Activated naive CD4-positive, alpha-beta T cell treated with anti-CD3 and anti-CD28 coated beads, Interleukin-2, amount 50 U/mL, for 72 hours (primary cell): ENCODE results near the gene EPHA5. TPM values are rescaled to one million over a fixed set of nuclear protein-coding genes. Genes with fewer than 3 reads are reported as not detected.

ENCODE experiments used
- ATAC-seq, 2 donors: fragments of 150-1000 bp; cut with Tn5 transposase; 2 replicates each; pipeline ENCODE4 v1.10.0; 2021; ENCODE audit warnings: mild to moderate bottlenecking in 2 of 2, moderate library complexity in 2 of 2
- DNase-seq, 2 donors: peaks; one replicate each; pipeline ENCODE4 v3.0.0; 2021 to 2022; ENCODE audit warnings: low spot score in 2 of 2
- H3K27ac Mint-ChIP-seq, 2 donors: one replicate each; pipeline ENCODE4 v1.8.0; 2022; ENCODE audit warnings: mild to moderate bottlenecking in 2 of 2, mixed read lengths in 2 of 2
- H3K36me3 Mint-ChIP-seq, 2 donors: one replicate each; pipeline ENCODE4 v1.8.0; 2022; ENCODE audit warnings: mixed read lengths in 2 of 2
- H3K9me3 Mint-ChIP-seq, 2 donors: one replicate each; pipeline ENCODE4 v1.8.0; 2022; ENCODE audit warnings: mixed read lengths in 2 of 2
- total RNA-seq, 2 donors: library from RNA; stranded (reverse); gene quantifications; one replicate each; pipeline ENCODE4 v1.2.3, GENCODE V29; 2022

The EPHA5 gene
- total RNA-seq, 2 donors from 2014 or later = not detected

DNA sequence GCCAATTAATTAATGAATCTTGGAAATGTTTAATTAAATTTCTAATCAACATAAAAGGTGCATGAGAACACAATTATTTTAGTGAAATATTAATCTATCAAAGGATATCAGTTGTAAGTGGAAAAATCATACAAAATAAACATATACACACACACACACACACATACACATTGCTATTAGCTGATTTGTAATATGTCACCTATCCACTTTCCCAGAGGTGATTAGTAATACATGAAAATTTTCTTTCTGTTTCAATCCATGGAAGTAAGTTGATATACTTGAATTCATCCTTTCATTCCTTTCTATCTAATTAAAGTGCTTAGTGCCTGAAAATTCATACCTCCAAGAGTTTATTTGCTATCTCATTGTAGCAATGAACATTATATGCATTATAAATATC, 213.7 kb downstream of the EPHA5 start:
- no peaks in the 10 kb centered on the region for H3K9me3 Mint-ChIP-seq
- ATAC-seq (no peak), DNase-seq (no peak)
- no peak overlapping the region for H3K27ac Mint-ChIP-seq
- H3K36me3 Mint-ChIP-seq = no peaks in the 10 kb centered on the region

GRCh38 chr4:65453398-65453797, 216.9 kb downstream of the EPHA5 start:
- DNase-seq (no peak), ATAC-seq (no peak)
- Mint-ChIP-seq H3K9me3 (no peaks in the 10 kb centered on the region), H3K27ac (no peak overlapping the region), H3K36me3 (no peaks in the 10 kb centered on the region)

- H3K9me3 Mint-ChIP-seq = no peaks in the 10 kb centered on the region
- H3K27ac Mint-ChIP-seq = no peak overlapping the region
- H3K36me3 Mint-ChIP-seq = no peaks in the 10 kb centered on the region
- ATAC-seq (no peak), DNase-seq (no peak)
Measured at GRCh38 chr4:65450899-65451298, 219.4 kb downstream of the EPHA5 start.

GRCh38 chr4:65437102-65437501, 233.2 kb downstream of the EPHA5 start:
- DNase-seq (no peak), ATAC-seq (no peak)
- H3K27ac Mint-ChIP-seq = no peak overlapping the region
- peaks cover 0 to 4% of the 10 kb centered on the region in 2 donors for H3K9me3 Mint-ChIP-seq
- no peaks in the 10 kb centered on the region for H3K36me3 Mint-ChIP-seq

GRCh38 chr4:65422109-65422508, 248.2 kb downstream of the EPHA5 start:
- Mint-ChIP-seq H3K9me3 (peaks cover 9 to 14% of the 10 kb centered on the region in 2 donors), H3K27ac (no peak overlapping the region), H3K36me3 (no peaks in the 10 kb centered on the region)
- ATAC-seq (no peak), DNase-seq (no peak)

DNA sequence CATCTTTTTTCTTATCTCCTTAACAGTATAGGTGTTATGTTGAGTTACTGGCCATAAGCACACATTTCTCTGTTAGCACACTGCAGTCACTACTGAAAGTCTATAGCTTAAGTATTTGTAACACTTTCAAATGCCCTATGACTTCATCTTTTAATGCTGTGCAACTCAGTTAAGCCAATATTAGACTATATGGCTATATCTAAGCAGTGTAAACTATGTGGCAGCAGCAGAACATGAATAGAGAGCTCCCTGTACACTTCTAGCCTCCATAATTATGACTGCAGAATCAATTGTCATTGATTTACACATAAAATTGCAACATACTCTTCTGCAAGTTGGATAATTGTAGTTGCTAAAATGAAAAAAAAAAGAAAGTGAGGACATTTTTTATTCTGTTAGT, 250.3 kb downstream of the EPHA5 start:
- ATAC-seq (no peak), DNase-seq (no peak)
- H3K9me3 Mint-ChIP-seq = peaks cover 8 to 9% of the 10 kb centered on the region in 2 donors
- no peak overlapping the region for H3K27ac Mint-ChIP-seq
- no peaks in the 10 kb centered on the region for H3K36me3 Mint-ChIP-seq

DNA sequence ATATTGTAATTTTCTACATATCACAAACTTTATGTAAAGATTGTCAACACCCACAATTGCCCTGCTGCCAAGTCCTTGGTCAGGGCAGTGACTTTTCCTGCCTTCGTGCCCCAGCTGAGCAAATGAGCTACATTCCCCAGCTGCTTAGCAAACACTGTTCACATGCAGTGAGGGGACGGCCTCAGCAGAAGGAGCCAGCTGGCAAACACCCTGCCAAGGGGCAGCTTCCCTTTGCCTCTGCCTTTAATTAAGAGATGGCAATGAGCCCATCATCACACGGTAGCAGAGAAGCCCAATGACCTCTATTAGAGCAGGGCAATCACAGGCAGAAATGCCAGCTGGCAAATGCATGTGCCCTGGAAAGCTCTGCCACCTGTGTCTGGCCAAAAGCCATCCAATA, 253.4 kb downstream of the EPHA5 start:
- Mint-ChIP-seq H3K36me3 (no peaks in the 10 kb centered on the region), H3K27ac (no peak overlapping the region), H3K9me3 (peaks cover 4 to 8% of the 10 kb centered on the region in 2 donors)
- DNase-seq = no peak
- no peak for ATAC-seq

- peaks cover 11 to 14% of the 10 kb centered on the region in 2 donors for H3K9me3 Mint-ChIP-seq
- no peak for ATAC-seq
- H3K36me3 Mint-ChIP-seq = no peaks in the 10 kb centered on the region
- DNase-seq = no peak
- H3K27ac Mint-ChIP-seq = no peak overlapping the region
Measured at GRCh38 chr4:65407483-65407882, 262.8 kb downstream of the EPHA5 start.

GRCh38 chr4:65401083-65401482, 269.2 kb downstream of the EPHA5 start:
- no peak overlapping the region for H3K27ac Mint-ChIP-seq
- ATAC-seq (no peak), DNase-seq (no peak)
- H3K9me3 Mint-ChIP-seq = peaks cover 19 to 20% of the 10 kb centered on the region in 2 donors
- H3K36me3 Mint-ChIP-seq = no peaks in the 10 kb centered on the region

GRCh38 chr4:65399084-65399483, 271.2 kb downstream of the EPHA5 start:
- no peak overlapping the region for H3K27ac Mint-ChIP-seq
- no peaks in the 10 kb centered on the region for H3K36me3 Mint-ChIP-seq

DNA sequence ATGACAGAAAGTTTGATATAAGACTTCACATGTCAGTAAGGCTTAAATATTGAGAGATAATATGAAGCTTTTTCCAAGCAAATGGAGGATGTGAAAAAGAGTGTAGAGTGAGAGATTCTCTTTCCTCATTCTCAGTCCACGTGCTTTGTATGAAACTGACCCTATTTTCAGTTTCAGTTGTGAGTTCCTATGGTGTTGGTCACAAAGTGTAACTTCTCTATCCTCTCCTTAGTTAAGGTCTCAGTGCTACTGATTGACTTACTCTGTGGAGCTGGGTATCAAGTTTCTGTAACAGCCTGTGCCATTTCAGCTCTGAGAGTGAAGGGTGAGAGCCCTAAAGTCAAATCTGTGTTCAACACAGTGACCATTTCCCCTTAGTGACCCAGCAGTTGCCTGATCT, 277.2 kb downstream of the EPHA5 start:
- ATAC-seq (no peak), DNase-seq (no peak)
- H3K9me3 Mint-ChIP-seq = peaks cover 19 to 29% of the 10 kb centered on the region in 2 donors
- no peak overlapping the region for H3K27ac Mint-ChIP-seq
- H3K36me3 Mint-ChIP-seq = no peaks in the 10 kb centered on the region

More at GRCh38 chr4:65399084-65399483, 271.2 kb downstream of the EPHA5 start:
- no peak for ATAC-seq
- no peak for DNase-seq
- H3K9me3 Mint-ChIP-seq = peaks cover 13 to 15% of the 10 kb centered on the region in 2 donors

DNA sequence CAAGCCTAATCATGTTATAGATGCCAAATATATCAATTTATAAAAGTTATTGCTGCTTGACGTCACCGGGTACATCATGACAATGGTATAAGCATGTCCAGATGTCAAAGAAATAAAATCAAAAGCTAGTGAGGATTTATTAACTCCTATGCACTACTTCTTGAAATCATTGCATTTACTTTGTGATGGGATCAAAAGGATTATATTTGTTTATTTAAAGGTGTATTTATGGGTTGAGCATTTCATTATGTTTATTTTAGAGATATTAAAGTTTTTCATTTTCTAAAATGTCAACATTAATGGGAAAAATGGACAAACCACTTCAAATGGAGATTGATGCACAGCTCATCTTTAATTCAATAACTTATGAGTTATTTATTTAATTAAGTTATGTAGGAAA, 277.8 kb downstream of the EPHA5 start:
- ATAC-seq (no peak), DNase-seq (no peak)
- Mint-ChIP-seq H3K36me3 (no peaks in the 10 kb centered on the region), H3K9me3 (peaks cover 17 to 27% of the 10 kb centered on the region in 2 donors), H3K27ac (no peak overlapping the region)

DNA sequence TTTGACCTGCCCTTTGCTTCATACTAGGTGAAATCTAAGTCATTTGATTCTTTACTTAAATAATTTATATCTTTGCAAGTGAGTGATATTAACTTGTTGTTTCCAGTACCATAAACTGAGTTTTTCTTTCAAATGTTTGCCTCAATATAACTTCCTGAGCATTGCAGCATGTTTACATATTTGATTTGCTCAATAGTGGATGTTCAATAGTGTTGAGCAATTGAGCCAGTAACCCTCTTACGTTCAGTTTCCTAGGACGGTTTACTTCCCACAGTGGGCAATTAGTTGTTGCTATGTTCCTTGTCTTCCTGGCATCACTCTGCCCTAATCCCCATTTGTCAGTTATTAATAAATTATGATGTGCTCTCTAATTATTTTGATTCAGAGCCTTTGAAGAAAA, 278.5 kb downstream of the EPHA5 start:
- Mint-ChIP-seq H3K9me3 (peaks cover 13 to 24% of the 10 kb centered on the region in 2 donors), H3K27ac (no peak overlapping the region), H3K36me3 (no peaks in the 10 kb centered on the region)
- DNase-seq (no peak), ATAC-seq (no peak)

DNA sequence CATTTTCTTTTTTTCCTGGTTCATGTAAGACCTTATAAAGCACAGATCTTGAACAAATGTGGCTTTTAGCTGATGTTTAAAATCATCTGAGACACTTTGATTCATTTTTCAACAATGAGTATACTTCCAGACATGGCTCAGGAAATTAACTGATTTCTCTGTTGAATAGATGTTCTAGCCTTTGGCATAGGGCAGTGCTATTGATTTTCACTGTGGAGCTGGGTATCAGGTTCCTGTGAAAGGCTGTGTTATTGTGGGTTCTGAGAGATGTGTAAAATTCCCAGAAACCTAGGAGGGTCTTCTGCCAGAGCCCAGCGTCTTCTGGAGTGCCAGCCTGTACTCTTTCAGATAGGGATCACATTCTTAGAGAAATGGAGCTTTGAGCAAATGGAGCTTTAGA, 278.9 kb downstream of the EPHA5 start:
- Mint-ChIP-seq H3K27ac (no peak overlapping the region), H3K9me3 (peaks cover 13 to 20% of the 10 kb centered on the region in 2 donors), H3K36me3 (no peaks in the 10 kb centered on the region)
- ATAC-seq (no peak), DNase-seq (no peak)

DNA sequence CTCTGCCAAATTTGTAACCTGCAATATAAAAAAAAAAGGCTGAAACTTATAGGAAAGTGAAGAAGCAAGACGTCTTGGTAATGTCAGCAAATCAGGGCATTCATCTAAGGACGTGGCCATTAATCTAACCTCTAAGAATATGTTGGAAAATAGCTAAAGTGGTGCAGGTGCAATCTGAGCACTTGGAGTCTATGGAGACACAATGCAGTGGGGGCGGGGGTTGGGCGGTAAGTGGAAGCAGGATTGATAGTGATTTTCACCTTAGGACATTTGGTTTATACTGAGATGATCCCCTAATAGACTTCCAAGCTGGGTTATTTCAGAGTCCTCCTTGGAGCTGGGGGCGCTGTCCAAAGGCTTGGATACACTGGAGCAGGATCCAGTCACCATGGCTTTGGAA, 283.4 kb downstream of the EPHA5 start:
- Mint-ChIP-seq H3K9me3 (peaks cover 8 to 16% of the 10 kb centered on the region in 2 donors), H3K27ac (no peak overlapping the region), H3K36me3 (no peaks in the 10 kb centered on the region)
- DNase-seq = no peak
- no peak for ATAC-seq

DNA sequence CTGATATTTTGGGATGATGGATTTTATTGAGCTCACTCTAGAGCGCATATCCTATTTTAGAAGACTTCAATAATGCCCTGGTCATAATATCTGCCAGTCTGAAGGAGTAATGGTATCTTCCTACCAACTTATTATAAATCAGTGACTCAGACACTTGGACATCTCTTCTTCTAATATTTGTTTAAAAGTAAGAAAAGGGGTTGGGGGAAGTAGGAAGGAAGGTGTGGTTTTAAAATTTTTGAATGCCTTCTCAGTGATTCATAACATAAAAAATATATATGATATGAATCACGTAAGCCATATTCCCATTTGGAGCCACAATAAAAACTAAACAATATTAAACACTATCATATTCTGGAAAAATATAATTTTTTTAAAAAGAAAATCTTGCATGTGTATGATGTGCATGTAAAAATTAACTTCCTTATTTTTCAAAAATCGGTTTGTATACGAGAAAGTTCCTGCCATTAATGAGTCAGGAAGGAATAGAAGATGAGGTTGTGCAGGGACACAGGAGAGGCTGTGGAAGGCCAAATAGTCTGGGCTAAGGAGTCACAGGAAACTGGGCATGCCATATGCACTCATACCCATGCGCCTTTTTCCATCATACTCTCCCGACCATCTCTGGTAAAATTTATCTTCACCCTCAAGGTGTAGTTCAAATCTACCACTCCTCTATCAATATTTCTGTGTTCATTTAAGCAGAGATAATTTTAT, 286.5 kb downstream of the EPHA5 start:
- Mint-ChIP-seq H3K36me3 (no peaks in the 10 kb centered on the region), H3K27ac (no peak overlapping the region), H3K9me3 (peaks cover 0 to 4% of the 10 kb centered on the region in 2 donors)
- ATAC-seq = no peak
- DNase-seq = no peak

DNA sequence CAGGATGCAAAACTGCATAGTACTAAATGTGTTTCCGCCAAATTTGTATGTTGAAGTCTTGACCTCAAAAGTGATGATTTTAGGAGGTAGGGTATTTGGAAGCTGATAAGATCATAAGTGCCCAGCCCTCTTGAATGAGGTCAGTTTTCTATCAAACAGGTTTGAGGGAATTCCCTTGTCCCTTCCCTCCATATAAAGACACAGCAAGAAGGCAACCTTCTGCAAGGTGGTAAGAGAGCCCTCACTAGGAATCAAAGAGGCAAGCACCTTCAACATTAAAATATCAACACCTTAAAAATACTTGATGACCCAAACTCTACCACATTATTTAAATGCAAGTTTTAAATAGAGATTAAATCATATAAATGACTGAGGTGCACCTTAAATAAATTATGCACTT, 288.6 kb downstream of the EPHA5 start:
- ATAC-seq (no peak), DNase-seq (no peak)
- Mint-ChIP-seq H3K36me3 (no peaks in the 10 kb centered on the region), H3K9me3 (peaks cover 0 to 4% of the 10 kb centered on the region in 2 donors), H3K27ac (no peak overlapping the region)

- no peaks in the 10 kb centered on the region for H3K36me3 Mint-ChIP-seq
- peaks cover 11 to 16% of the 10 kb centered on the region in 2 donors for H3K9me3 Mint-ChIP-seq
- DNase-seq (no peak), ATAC-seq (no peak)
- no peak overlapping the region for H3K27ac Mint-ChIP-seq
Measured at GRCh38 chr4:65370709-65371108, 299.6 kb downstream of the EPHA5 start.
